HG02623 (cell line): ENCODE data around the gene YAE1.

ENCODE experiments used
- ATAC-seq: cut with Tn5 transposase; IDR thresholded peaks from one replicate; pipeline ENCODE4 v1.9.1; 2021; ENCODE audit warnings: moderate library complexity; ENCODE audit not compliant: unreplicated experiment

YAE1 gene

GRCh38 chr7:39554583-39555165, 11.5 kb upstream of the YAE1 start:
- no peak for ATAC-seq

- ATAC-seq = no peak
Observed at GRCh38 chr7:39557222-39557621, 9.0 kb upstream of the YAE1 start.

- no peak for ATAC-seq
Observed at GRCh38 chr7:39557911-39558310, 8.3 kb upstream of the YAE1 start.

GRCh38 chr7:39560408-39560807, 5.8 kb upstream of the YAE1 start:
- ATAC-seq = no peak

GRCh38 chr7:39560997-39561396, 5.2 kb upstream of the YAE1 start:
- no peak for ATAC-seq

GRCh38 chr7:39565538-39565937, 666 bp upstream of the YAE1 start:
- ATAC-seq = no peak

- ATAC-seq = no peak
Observed at GRCh38 chr7:39567294-39567693, 1.1 kb downstream of the YAE1 start.

- ATAC-seq = no peak
Observed at GRCh38 chr7:39574673-39575349, 8.6 kb downstream of the YAE1 start.

- ATAC-seq = no peak
Observed at GRCh38 chr7:39577229-39577874, 11.1 kb downstream of the YAE1 start.

- ATAC-seq = peak; percentile 92
Observed at GRCh38 chr7:39580149-39580874, 14.1 kb downstream of the YAE1 start.

- ATAC-seq = no peak
Observed at GRCh38 chr7:39582536-39582935, 16.3 kb downstream of the YAE1 start.

- no peak for ATAC-seq
Observed at GRCh38 chr7:39583539-39583938, 17.3 kb downstream of the YAE1 start.

- no peak for ATAC-seq
Observed at GRCh38 chr7:39587393-39587792, 21.2 kb downstream of the YAE1 start.

GRCh38 chr7:39588416-39588815, 22.2 kb downstream of the YAE1 start:
- ATAC-seq = no peak

GRCh38 chr7:39589323-39590111, 23.3 kb downstream of the YAE1 start:
- peak; percentile 93 for ATAC-seq

GRCh38 chr7:39592586-39592985, 26.4 kb downstream of the YAE1 start:
- ATAC-seq = no peak

- ATAC-seq = no peak
Observed at GRCh38 chr7:39594988-39595620, 28.9 kb downstream of the YAE1 start.

GRCh38 chr7:39602351-39602750, 36.1 kb downstream of the YAE1 start:
- no peak for ATAC-seq

- no peak for ATAC-seq
Observed at GRCh38 chr7:39603924-39604323, 37.7 kb downstream of the YAE1 start.

GRCh38 chr7:39605087-39605486, 38.9 kb downstream of the YAE1 start:
- no peak for ATAC-seq
